CD4-positive, alpha-beta memory T cell (primary cell): ENCODE data around the gene CIP2A. TPM values are rescaled to one million over a fixed set of nuclear protein-coding genes. Genes with fewer than 3 reads are reported as not detected.

Experiments used
- CTCF ChIA-PET: fragments of 350-600 bp; sonication (Branson Sonifier 250); formaldehyde crosslinking; loops from one replicate; lab custom pipeline; 2021; ENCODE audit warnings: inconsistent platforms; ENCODE audit not compliant: partially characterized antibody; lab: Charles Lee
- POLR2A ChIA-PET: fragments of 350-600 bp; sonication (Branson Sonifier 250); formaldehyde crosslinking; loops from one replicate; lab custom pipeline; 2021; ENCODE audit not compliant: partially characterized antibody; lab: Charles Lee
- DNase-seq, 5 donors: peaks; one replicate each; pipeline versions ENCODE4 v3.0.0 to v3.0.0-alpha.2; 2020 to 2022; ENCODE audit warnings: mixed read lengths in 1 of 5
- H3K27ac ChIP-seq: one replicate; pipeline ENCODE4 v1.7.0; 2013; ENCODE audit warnings: low read depth, low read length
- H3K27me3 ChIP-seq: 2 replicates; pipeline ENCODE4 v1.7.0; 2013; ENCODE audit warnings: mild to moderate bottlenecking, low read length, moderate library complexity; ENCODE audit not compliant: insufficient read depth
- H3K36me3 ChIP-seq: 2 replicates; pipeline ENCODE4 v1.7.0; 2013; ENCODE audit warnings: mild to moderate bottlenecking, low read length, moderate library complexity; ENCODE audit not compliant: insufficient read depth
- H3K4me1 ChIP-seq: 2 replicates; pipeline ENCODE4 v1.7.0; 2013; ENCODE audit warnings: mild to moderate bottlenecking, low read length, moderate library complexity; ENCODE audit not compliant: insufficient read depth
- H3K4me3 ChIP-seq, 2 donors: one replicate each; pipeline ENCODE4 v1.7.0; 2013; ENCODE audit warnings: low read length in 2 of 2, mild to moderate bottlenecking in 1 of 2
- H3K9me3 ChIP-seq, 2 donors: one replicate each; pipeline ENCODE4 v1.7.0; 2013; ENCODE audit warnings: low read length in 2 of 2, control low read depth in 1 of 2; ENCODE audit not compliant: control insufficient read depth in 1 of 2
- H3K27ac Mint-ChIP-seq, 7 donors: one replicate each; pipeline ENCODE4 v1.8.0; 2020 to 2021; ENCODE audit warnings: mixed read lengths in 7 of 7, mild to moderate bottlenecking in 6 of 7, inconsistent platforms in 3 of 7, moderate library complexity in 3 of 7
- H3K27me3 Mint-ChIP-seq, 2 donors: one replicate each; pipeline ENCODE4 v1.8.0; 2020 to 2021; ENCODE audit warnings: mixed read lengths in 2 of 2
- H3K36me3 Mint-ChIP-seq, 2 donors: one replicate each; pipeline ENCODE4 v1.8.0; 2020 to 2021; ENCODE audit warnings: mixed read lengths in 2 of 2, inconsistent platforms in 1 of 2, mild to moderate bottlenecking in 1 of 2
- H3K4me1 Mint-ChIP-seq, 4 donors: one replicate each; pipeline ENCODE4 v1.8.0; 2020 to 2021; ENCODE audit warnings: mixed read lengths in 4 of 4, mild to moderate bottlenecking in 1 of 4
- H3K4me3 Mint-ChIP-seq, 8 donors: one replicate each; pipeline ENCODE4 v1.8.0; 2020 to 2021; ENCODE audit warnings: mixed read lengths in 8 of 8, mild to moderate bottlenecking in 7 of 8, moderate library complexity in 6 of 8, inconsistent platforms in 3 of 8
- H3K9me3 Mint-ChIP-seq, 8 donors: one replicate each; pipeline ENCODE4 v1.8.0; 2020 to 2021; ENCODE audit warnings: mixed read lengths in 8 of 8, mild to moderate bottlenecking in 5 of 8, inconsistent platforms in 3 of 8, moderate library complexity in 1 of 8
- intact Hi-C: fragments of 100-400 bp; cut with micrococcal nuclease; formaldehyde crosslinking; loops from one replicate; pipeline ENCODE4 v1.15.1; 2023
- polyA plus RNA-seq, 2 donors: library from polyadenylated mRNA; unstranded; fragments of 300-500 nt; fragmentation: Illumina TruSeq; gene quantifications; one replicate each; pipeline ENCODE4 v1.2.3, GENCODE V29; 2021
- total RNA-seq, 2 experiments: library from RNA; stranded (reverse); gene quantifications; one replicate each; pipeline ENCODE4 v1.2.3, GENCODE V29; 2021

The CIP2A gene
- total and polyA plus RNA-seq, 4 experiments from 2014 or later: 1.8 to 3.9 (median 2.6) TPM

- intact Hi-C loops: no loop called here
- H3K36me3 ChIP-seq: no peaks in the 10 kb centered on the region
- peaks cover 0 to 6% (median 3%) of the 10 kb centered on the region in 8 donors for H3K9me3 Mint-ChIP-seq
- ChIA-PET CTCF (no interaction called here), POLR2A (no interaction called here)
- H3K4me3 Mint-ChIP-seq: no peak overlapping the region
- H3K27ac ChIP-seq: no peak overlapping the region
- H3K27me3 Mint-ChIP-seq: peaks cover 1 to 11% of the 10 kb centered on the region in 2 donors
- H3K9me3 ChIP-seq: no peaks in the 10 kb centered on the region
- no peak overlapping the region for H3K27ac Mint-ChIP-seq
- no peaks in the 10 kb centered on the region for H3K27me3 ChIP-seq
- no peaks in the 10 kb centered on the region for H3K4me1 ChIP-seq
- DNase-seq: no peak
- peaks cover 0 to 9% (median 2%) of the 10 kb centered on the region in 4 donors for H3K4me1 Mint-ChIP-seq
- H3K36me3 Mint-ChIP-seq: no peaks in the 10 kb centered on the region
- H3K4me3 ChIP-seq: no peak overlapping the region
Observed at GRCh38 chr3:108528459-108529252, 60.6 kb downstream of the CIP2A start.

DNA sequence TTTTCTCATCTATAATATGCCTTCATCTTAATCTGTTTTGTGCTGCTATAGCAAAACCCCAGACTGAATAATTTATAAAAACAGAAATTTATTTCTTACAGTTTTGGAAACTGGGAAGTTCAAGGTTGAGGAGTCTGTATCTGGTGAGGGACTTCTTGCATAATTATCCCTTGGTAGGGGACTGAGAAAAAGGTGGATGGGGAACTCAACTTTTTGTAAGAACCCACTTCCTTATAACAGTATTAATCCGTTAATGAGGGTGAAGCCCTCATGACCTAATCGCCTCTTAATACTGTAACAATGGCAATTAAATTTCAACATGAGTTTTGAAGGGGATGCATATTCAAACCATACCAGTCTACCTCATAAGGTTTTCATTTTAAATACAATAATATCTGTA is 61.4 kb downstream of the CIP2A start:
- ChIA-PET CTCF (no interaction called here), POLR2A (no interaction called here)
- H3K27ac Mint-ChIP-seq: no peak overlapping the region
- DNase-seq: no peak
- H3K9me3 ChIP-seq: no peaks in the 10 kb centered on the region
- H3K4me1 ChIP-seq: no peaks in the 10 kb centered on the region
- H3K4me3 ChIP-seq: no peak overlapping the region
- H3K36me3 Mint-ChIP-seq: no peaks in the 10 kb centered on the region
- H3K27me3 Mint-ChIP-seq: peaks cover 1 to 11% of the 10 kb centered on the region in 2 donors
- H3K27me3 ChIP-seq: no peaks in the 10 kb centered on the region
- H3K36me3 ChIP-seq: no peaks in the 10 kb centered on the region
- no peak overlapping the region for H3K4me3 Mint-ChIP-seq
- H3K9me3 Mint-ChIP-seq: peaks cover 0 to 6% (median 3%) of the 10 kb centered on the region in 8 donors
- peaks cover 0 to 9% (median 2%) of the 10 kb centered on the region in 4 donors for H3K4me1 Mint-ChIP-seq
- intact Hi-C loops: no loop called here
- H3K27ac ChIP-seq: no peak overlapping the region

DNA sequence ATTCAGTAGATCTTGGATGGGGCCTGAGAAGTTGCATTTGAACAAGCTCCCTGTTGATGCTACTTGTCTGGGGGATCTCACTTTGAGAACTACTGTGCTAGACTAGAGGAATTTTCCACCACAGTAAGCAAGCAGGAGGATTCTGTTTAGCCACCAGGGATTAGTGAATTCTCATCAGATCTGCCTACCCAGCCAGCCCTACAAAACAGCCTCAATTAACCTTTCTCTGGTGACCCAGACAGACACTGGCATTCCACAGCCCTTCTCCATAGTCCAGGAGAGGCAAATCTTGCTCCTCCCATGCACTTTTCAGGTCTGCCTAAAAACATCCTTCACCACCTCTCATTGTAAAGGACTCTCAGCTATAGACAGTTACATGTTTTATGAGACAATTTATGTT is 62.1 kb downstream of the CIP2A start:
- Histone ChIP-seq H3K4me1 (no peaks in the 10 kb centered on the region), H3K9me3 (no peaks in the 10 kb centered on the region), H3K36me3 (no peaks in the 10 kb centered on the region), H3K27ac (no peak overlapping the region), H3K4me3 (no peak overlapping the region), H3K27me3 (no peaks in the 10 kb centered on the region)
- no peak for DNase-seq
- Mint-ChIP-seq H3K27me3 (peaks cover 1 to 11% of the 10 kb centered on the region in 2 donors), H3K4me3 (no peak overlapping the region), H3K36me3 (no peaks in the 10 kb centered on the region), H3K4me1 (peaks cover 0 to 9% (median 2%) of the 10 kb centered on the region in 4 donors), H3K27ac (no peak overlapping the region), H3K9me3 (peaks cover 0 to 6% (median 3%) of the 10 kb centered on the region in 8 donors)
- POLR2A ChIA-PET: no interaction called here
- CTCF ChIA-PET: interaction anchor here (1.3 kb wide), 1 partner anchor 26 kb away, joined by 3 read pairs; no protein-coding TSS in a partner anchor
- intact Hi-C loops: no loop called here

DNA sequence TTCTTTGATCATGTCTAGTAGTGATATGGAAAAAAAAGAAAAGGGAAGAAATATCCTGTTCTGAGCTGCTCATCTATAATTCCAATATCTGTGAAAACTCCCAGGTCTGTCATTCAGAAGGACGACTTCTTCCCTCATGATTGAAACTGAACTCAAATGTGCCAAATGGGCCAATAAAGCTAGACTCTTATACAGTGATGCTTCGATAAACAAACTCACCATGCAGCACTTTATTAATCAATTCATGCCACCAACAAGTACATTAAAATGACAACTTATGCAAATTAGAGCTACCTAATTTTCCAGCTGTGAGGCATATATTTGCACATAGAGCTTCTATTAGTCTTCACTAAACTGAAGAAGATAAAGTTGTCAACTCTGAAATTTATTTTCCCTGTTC is 63.3 kb downstream of the CIP2A start:
- no peak overlapping the region for H3K4me3 ChIP-seq
- H3K36me3 ChIP-seq: no peaks in the 10 kb centered on the region
- ChIA-PET CTCF (interaction anchor here (1.1 to 1.4 kb wide), 2 partner anchors 16 to 36 kb away, joined by 3 to 4 read pairs; no protein-coding TSS in a partner anchor), POLR2A (no interaction called here)
- H3K27ac ChIP-seq: no peak overlapping the region
- DNase-seq: no peak
- no peaks in the 10 kb centered on the region for H3K4me1 ChIP-seq
- intact Hi-C loops: no loop called here
- no peaks in the 10 kb centered on the region for H3K9me3 ChIP-seq
- Mint-ChIP-seq H3K27me3 (peaks cover 3 to 10% of the 10 kb centered on the region in 2 donors), H3K36me3 (no peaks in the 10 kb centered on the region), H3K4me1 (peaks cover 0 to 9% (median 2%) of the 10 kb centered on the region in 4 donors), H3K4me3 (no peak overlapping the region), H3K27ac (no peak overlapping the region), H3K9me3 (peaks cover 0 to 6% (median 3%) of the 10 kb centered on the region in 8 donors)
- H3K27me3 ChIP-seq: no peaks in the 10 kb centered on the region

- CTCF ChIA-PET: interaction anchor here (1.4 kb wide), 1 partner anchor 17 kb away, joined by 4 read pairs; no protein-coding TSS in a partner anchor
- POLR2A ChIA-PET: no interaction called here
- Histone ChIP-seq H3K36me3 (no peaks in the 10 kb centered on the region), H3K4me3 (no peak overlapping the region), H3K27ac (no peak overlapping the region), H3K9me3 (no peaks in the 10 kb centered on the region), H3K27me3 (no peaks in the 10 kb centered on the region), H3K4me1 (no peaks in the 10 kb centered on the region)
- no peak for DNase-seq
- Mint-ChIP-seq H3K36me3 (no peaks in the 10 kb centered on the region), H3K9me3 (peaks cover 0 to 5% (median 3%) of the 10 kb centered on the region in 8 donors), H3K4me3 (no peak overlapping the region), H3K27ac (no peak overlapping the region), H3K27me3 (peaks cover 3 to 10% of the 10 kb centered on the region in 2 donors), H3K4me1 (peaks cover 0 to 9% (median 2%) of the 10 kb centered on the region in 4 donors)
- intact Hi-C loops: no loop called here
Observed at GRCh38 chr3:108525256-108525655, 64.0 kb downstream of the CIP2A start.

DNA sequence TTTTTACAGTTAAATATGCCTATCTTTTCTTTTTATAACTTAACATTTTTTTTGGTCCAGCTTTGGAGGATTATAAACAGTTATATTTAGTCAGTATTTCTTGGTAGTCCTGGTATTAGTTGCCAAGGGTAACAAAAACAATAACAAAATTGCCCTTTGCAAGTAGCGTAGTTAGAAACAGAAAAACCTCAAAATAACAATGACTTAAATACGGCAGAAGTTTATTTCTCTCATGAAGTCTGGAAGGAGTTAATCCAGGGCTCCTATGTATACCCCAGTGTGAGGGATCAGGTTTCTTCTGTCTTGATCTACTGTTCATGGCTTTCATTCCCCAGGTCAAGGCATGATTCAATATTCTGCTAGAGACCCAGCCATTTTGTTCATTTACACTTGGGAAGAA is 64.7 kb downstream of the CIP2A start:
- H3K4me3 ChIP-seq: no peak overlapping the region
- Mint-ChIP-seq H3K27me3 (peaks cover 1 to 6% of the 10 kb centered on the region in 2 donors), H3K27ac (no peak overlapping the region), H3K4me3 (no peak overlapping the region), H3K36me3 (no peaks in the 10 kb centered on the region), H3K9me3 (peaks cover 0 to 3% (median 0%) of the 10 kb centered on the region in 8 donors), H3K4me1 (peaks cover 0 to 9% (median 2%) of the 10 kb centered on the region in 4 donors)
- intact Hi-C loops: no loop called here
- no peaks in the 10 kb centered on the region for H3K9me3 ChIP-seq
- no peaks in the 10 kb centered on the region for H3K36me3 ChIP-seq
- no peak overlapping the region for H3K27ac ChIP-seq
- H3K4me1 ChIP-seq: no peaks in the 10 kb centered on the region
- CTCF ChIA-PET: no interaction called here
- POLR2A ChIA-PET: no interaction called here
- H3K27me3 ChIP-seq: no peaks in the 10 kb centered on the region
- DNase-seq: peak in 1 of 5 donors; percentile 11

GRCh38 chr3:108518895-108519294 is 70.3 kb downstream of the CIP2A start:
- H3K9me3 Mint-ChIP-seq: no peaks in the 10 kb centered on the region
- CTCF ChIA-PET: no interaction called here

More at GRCh38 chr3:108518895-108519294, 70.3 kb downstream of the CIP2A start:
- no peaks in the 10 kb centered on the region for H3K4me1 ChIP-seq
- intact Hi-C loops: no loop called here
- no peak overlapping the region for H3K4me3 ChIP-seq
- Mint-ChIP-seq H3K36me3 (no peaks in the 10 kb centered on the region), H3K4me1 (no peaks in the 10 kb centered on the region), H3K4me3 (no peak overlapping the region), H3K27me3 (peaks cover 4 to 7% of the 10 kb centered on the region in 2 donors), H3K27ac (no peak overlapping the region)
- POLR2A ChIA-PET: interaction anchor here (1.5 kb wide), 1 partner anchor 71 kb away, joined by 3 read pairs; the partner anchor contains the start of genes CIP2A and DZIP3
- no peaks in the 10 kb centered on the region for H3K27me3 ChIP-seq
- no peak for DNase-seq
- H3K36me3 ChIP-seq: no peaks in the 10 kb centered on the region
- H3K27ac ChIP-seq: no peak overlapping the region
- no peaks in the 10 kb centered on the region for H3K9me3 ChIP-seq
